Stimulated activated naive B cell treated with anti-CD40 and anti-IgM and Interleukin-4, amounts not matched to agents 10 μg/mL and 1 μg/mL and 100 μg/mL, for 72 hours (primary cell): ENCODE measurements around the gene TMTC1.
"Not testable (repeated sequence)": the region's sequence is repeated elsewhere in the genome, so short reads cannot be mapped to it uniquely, and the experiment has no call there.

Experiments used
- ATAC-seq, 2 donors: fragments of 150-1000 bp; cut with Tn5 transposase; replicated peaks; 2 replicates each; pipeline ENCODE4 v1.10.0; 2021; ENCODE audit warnings: moderate library complexity in 1 of 2
- DNase-seq: peaks from one replicate; pipeline ENCODE4 v3.0.0; 2021
- H3K27ac Mint-ChIP-seq: one replicate; pipeline ENCODE4 v1.8.0; 2022; ENCODE audit warnings: mild to moderate bottlenecking, mixed read lengths
- H3K27me3 Mint-ChIP-seq, 2 donors: one replicate each; pipeline ENCODE4 v1.8.0; 2022; ENCODE audit warnings: mixed read lengths in 2 of 2
- H3K36me3 Mint-ChIP-seq, 2 donors: one replicate each; pipeline ENCODE4 v1.8.0; 2022; ENCODE audit warnings: mixed read lengths in 2 of 2, mild to moderate bottlenecking in 1 of 2
- H3K4me1 Mint-ChIP-seq, 2 donors: one replicate each; pipeline ENCODE4 v1.8.0; 2022; ENCODE audit warnings: mixed read lengths in 2 of 2, mild to moderate bottlenecking in 1 of 2
- H3K4me3 Mint-ChIP-seq, 2 donors: one replicate each; pipeline ENCODE4 v1.8.0; 2022; ENCODE audit warnings: mild to moderate bottlenecking in 2 of 2, mixed read lengths in 2 of 2, moderate library complexity in 1 of 2
- H3K9me3 Mint-ChIP-seq, 2 donors: one replicate each; pipeline ENCODE4 v1.8.0; 2022; ENCODE audit warnings: mixed read lengths in 2 of 2, mild to moderate bottlenecking in 1 of 2

The TMTC1 gene

DNA sequence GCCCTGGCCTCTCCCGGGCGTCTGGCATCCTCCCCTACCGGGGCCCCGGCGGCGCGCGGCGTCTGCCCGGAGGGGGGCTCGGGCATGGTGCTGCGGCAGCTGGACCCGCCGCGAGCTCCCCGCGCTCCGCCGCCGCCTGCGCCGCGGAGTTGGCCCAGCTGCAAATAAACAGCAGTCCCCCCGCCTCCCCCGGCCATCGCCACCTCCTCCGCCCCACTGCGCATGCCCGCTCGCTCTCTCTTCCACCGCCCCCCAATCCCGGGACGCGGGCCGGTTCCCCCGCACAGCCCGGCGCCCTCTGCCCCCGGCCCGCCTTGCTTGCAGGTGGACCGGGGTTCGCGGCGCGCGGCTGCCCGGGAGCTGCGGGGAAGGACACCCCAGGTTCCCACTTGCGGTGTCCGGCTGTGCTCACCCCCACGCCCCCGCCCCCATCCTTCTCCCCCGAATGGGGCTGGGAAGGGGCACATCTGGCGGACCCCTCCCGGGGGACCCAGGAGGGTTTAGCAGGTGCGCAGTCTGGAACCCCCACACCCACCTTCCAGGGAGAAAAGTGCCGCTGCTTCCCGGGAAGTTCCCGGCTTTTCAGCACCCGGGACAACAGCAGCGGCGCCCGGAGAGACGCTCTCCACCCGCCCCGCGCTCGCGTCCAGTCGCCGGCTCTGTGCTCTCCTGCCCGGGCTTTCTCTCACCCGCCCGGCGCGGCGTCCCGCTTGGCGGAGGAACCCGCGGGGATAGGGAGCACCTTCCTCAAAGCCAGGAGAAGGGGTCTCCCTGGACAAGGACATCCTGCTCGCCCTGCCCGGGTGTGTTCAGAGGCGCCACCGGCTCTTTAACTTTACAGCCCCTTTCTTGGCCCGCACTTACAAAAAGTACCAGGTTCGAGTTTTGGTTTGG, at the start of gene TMTC1:
Gene TMTC1, minus strand, starts transcription at position 170 of the 894 bp plus-strand sequence. CDS start 191 bp downstream, outside the sequence.
- H3K27me3 Mint-ChIP-seq: peaks cover 19 to 47% of the 10 kb centered on the region in 2 donors
- peaks cover 3 to 4% of the 10 kb centered on the region in 2 donors for H3K9me3 Mint-ChIP-seq
- no peaks in the 10 kb centered on the region for H3K36me3 Mint-ChIP-seq
- peaks cover 0 to 3% of the 10 kb centered on the region in 2 donors for H3K4me1 Mint-ChIP-seq
- no peak for ATAC-seq
- peak within 1 kb of the TSS; percentile 50 to 69 for H3K4me3 Mint-ChIP-seq
- no peak for DNase-seq
- H3K27ac Mint-ChIP-seq: peak within 1 kb of the TSS; percentile 51

DNA sequence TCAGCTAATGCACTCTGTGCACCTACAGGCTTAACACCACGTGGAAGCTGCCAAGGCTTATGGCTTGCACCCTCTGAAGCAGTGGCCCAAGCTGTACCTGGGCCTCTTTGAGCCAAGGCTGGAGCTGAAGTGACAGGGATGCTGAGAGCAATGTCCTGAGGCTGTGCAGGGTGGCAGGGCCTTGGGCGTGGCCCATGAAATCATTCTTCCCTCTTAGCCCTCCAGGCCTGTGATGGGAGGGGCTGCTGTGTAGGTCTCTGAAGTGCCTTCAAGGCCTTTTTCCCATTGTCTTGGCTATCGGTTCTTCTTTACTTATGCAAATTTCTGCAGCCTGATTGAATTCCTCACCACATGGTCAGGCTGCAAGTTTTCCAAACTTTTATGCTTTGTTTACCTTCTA, 47.4 kb upstream of the TMTC1 start:
- ATAC-seq: no peak
- no peak for DNase-seq
- no peaks in the 10 kb centered on the region for H3K27me3 Mint-ChIP-seq
- H3K4me3 Mint-ChIP-seq: no peak overlapping the region
- no peaks in the 10 kb centered on the region for H3K36me3 Mint-ChIP-seq
- no peak overlapping the region for H3K27ac Mint-ChIP-seq
- no peaks in the 10 kb centered on the region for H3K4me1 Mint-ChIP-seq
- peaks cover 16 to 22% of the 10 kb centered on the region in 2 donors for H3K9me3 Mint-ChIP-seq

DNA sequence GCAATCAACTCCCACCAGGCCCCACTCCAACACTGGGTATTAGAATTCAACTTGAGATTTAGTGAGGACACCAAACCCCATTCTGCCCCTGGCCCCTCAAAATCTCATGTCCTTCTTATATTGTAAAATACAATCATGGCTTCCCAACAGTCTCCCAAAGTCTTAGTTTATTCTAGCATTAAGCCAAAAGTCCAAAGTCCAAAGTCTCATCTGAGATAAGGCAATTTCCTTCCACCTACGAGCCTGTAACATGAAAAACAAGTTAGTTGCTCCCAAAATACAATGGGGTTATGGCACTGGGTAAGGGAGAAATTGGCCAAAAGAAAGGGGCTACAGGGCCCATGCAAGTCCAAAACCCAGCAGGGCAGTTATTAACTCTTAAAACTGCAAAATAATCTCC, 46.6 kb upstream of the TMTC1 start:
- Mint-ChIP-seq H3K27ac (no peak overlapping the region), H3K9me3 (peaks cover 16 to 21% of the 10 kb centered on the region in 2 donors), H3K4me1 (no peaks in the 10 kb centered on the region), H3K4me3 (no peak overlapping the region), H3K36me3 (no peaks in the 10 kb centered on the region), H3K27me3 (no peaks in the 10 kb centered on the region)
- ATAC-seq: no peak
- DNase-seq: no peak

DNA sequence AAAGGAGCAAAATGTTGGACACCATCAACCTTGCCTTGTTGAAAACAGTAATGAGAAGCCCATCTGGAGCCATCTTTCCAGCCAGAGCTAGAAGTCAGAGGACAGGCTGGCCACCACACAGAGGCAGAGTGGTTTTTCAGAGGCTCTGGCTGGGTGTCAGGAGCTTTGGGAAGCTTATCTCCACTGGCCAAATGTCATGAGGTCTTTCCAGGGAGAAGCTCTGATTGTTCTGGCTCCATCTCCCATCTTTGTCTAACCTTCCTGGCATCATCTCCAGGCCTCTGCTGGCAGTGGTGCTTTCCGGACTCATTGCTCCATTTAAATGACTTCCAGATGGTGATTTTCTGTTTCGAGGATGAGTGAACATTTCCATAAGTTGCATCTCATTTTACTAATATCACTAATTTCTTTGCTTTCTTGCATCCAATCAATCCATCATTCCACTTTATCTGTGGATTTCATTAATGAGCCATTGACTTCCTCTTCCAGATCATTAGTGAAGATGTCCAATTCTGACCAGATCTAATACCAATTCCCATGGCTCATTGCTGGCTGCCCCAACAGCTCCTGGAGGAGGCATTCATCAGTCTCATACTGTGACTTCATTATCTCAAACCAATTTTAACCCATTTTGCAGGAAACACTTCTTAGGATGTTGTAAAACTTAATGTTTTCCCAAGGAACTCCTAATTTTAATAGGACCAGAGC, 35.3 kb upstream of the TMTC1 start:
- DNase-seq (no peak), ATAC-seq (no peak)
- Mint-ChIP-seq H3K4me1 (no peaks in the 10 kb centered on the region), H3K4me3 (no peak overlapping the region), H3K27me3 (no peaks in the 10 kb centered on the region), H3K27ac (no peak overlapping the region), H3K36me3 (no peaks in the 10 kb centered on the region), H3K9me3 (peaks cover 0 to 3% of the 10 kb centered on the region in 2 donors)

DNA sequence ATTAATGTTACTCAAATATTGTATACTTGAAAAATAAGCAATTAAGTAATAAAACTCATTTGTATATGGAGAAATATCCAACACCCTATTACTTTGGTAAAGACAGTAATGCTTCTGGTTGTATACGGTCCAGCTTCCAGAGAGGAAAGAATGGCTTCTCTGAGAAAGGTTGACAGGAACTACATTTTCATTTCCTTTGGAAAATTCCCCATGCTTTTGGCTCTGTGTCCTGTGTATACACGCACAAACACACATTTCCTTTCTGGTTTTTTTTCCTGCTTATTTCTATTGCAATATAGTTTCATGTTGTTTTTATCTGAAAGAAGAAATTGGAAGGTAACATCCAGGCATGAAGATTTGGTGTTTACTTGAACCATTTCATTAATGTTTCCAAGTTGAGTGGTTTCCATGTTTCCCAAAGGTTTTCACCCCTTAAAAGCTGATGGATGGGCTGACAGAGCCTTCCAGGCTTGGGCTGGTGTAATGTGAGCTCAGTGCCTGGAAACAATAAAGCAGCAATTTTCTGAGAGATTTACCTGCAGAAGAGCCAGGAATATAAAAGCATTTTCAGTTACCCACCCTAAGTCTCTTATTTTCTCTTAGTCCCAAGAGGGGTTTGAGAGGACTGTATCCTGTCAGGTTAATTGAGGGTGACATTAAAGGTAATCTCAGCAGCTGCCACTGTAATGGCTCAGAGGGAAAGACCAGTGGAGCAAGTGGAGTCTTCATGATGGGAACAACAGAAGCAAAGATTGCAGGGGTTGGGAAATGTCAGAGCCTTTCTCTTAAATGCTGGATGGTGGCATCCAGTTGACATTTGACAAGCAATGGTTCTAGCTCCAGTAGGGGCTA, 33.4 kb upstream of the TMTC1 start:
- Mint-ChIP-seq H3K36me3 (no peaks in the 10 kb centered on the region), H3K4me3 (no peak overlapping the region), H3K27me3 (no peaks in the 10 kb centered on the region), H3K4me1 (no peaks in the 10 kb centered on the region), H3K9me3 (peaks cover 0 to 3% of the 10 kb centered on the region in 2 donors), H3K27ac (no peak overlapping the region)
- no peak for DNase-seq
- ATAC-seq: no peak

DNA sequence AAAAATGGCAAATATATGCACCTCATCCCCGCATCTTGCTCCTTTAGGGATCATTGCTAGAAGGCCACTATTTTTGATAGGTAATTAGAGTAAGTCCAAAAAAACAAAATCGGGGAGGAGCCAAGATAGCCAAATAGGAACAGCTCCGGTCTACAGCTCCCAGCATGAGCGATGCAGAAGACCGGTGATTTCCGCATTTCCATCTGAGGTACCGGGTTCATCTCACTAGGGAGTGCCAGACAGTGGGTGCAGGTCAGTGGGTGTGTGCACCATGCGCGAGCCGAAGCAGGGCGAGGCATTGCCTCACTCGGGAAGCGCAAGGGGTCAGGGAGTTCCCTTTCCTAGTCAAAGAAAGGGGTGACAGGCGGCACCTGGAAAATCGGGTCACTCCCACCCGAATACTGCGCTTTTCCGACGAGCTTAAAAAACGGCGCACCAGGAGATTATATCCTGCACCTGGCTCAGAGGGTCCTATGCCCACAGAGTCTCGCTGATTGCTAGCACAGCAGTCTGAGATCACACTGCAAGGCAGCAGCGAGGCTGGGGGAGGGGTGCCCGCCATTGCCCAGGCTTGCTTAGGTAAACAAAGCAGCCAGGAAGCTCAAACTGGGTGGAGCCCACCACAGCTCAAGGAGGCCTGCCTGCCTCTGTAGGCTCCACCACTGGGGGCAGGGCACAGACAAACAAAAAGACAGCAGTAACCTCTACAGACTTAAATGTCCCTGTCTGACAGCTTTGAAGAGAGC, 26.0 kb upstream of the TMTC1 start:
- not testable (repeated sequence) for ATAC-seq, H3K4me3 Mint-ChIP-seq, H3K36me3 Mint-ChIP-seq, H3K4me1 Mint-ChIP-seq, H3K27me3 Mint-ChIP-seq, H3K27ac Mint-ChIP-seq, DNase-seq, H3K9me3 Mint-ChIP-seq

GRCh38 chr12:29807129-29807528, 23.4 kb upstream of the TMTC1 start:
- H3K4me1 Mint-ChIP-seq: no peaks in the 10 kb centered on the region
- peaks cover 3 to 7% of the 10 kb centered on the region in 2 donors for H3K9me3 Mint-ChIP-seq
- no peak overlapping the region for H3K4me3 Mint-ChIP-seq
- DNase-seq (no peak), ATAC-seq (no peak)
- no peak overlapping the region for H3K27ac Mint-ChIP-seq
- H3K27me3 Mint-ChIP-seq: no peaks in the 10 kb centered on the region
- H3K36me3 Mint-ChIP-seq: no peaks in the 10 kb centered on the region

DNA sequence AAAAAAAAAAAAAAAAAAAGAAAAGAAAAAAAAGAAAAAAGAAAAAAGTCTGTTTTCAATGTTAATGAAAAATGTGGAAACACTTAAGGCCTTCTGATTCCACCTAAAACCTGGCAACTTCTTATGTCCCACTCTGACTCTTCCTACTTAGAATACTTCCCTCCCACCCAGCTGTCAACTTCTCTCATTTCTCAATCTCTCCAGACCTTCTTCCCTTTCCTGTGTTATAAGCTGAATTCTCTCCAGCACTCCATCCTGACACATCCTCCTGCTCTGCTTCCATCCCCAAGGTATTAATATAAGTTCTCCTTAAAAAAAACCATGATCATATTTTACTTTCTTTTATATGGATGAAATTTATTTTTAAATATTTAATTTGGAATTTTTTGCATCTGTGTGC, 20.3 kb upstream of the TMTC1 start:
- Mint-ChIP-seq H3K27me3 (no peaks in the 10 kb centered on the region), H3K9me3 (peaks cover 4 to 6% of the 10 kb centered on the region in 2 donors), H3K4me1 (no peaks in the 10 kb centered on the region), H3K4me3 (no peak overlapping the region), H3K36me3 (no peaks in the 10 kb centered on the region), H3K27ac (no peak overlapping the region)
- DNase-seq (no peak), ATAC-seq (no peak)

- Mint-ChIP-seq H3K27ac (no peak overlapping the region), H3K27me3 (peaks cover 0 to 3% of the 10 kb centered on the region in 2 donors), H3K4me1 (no peaks in the 10 kb centered on the region), H3K4me3 (no peak overlapping the region), H3K36me3 (no peaks in the 10 kb centered on the region), H3K9me3 (peaks cover 4 to 6% of the 10 kb centered on the region in 2 donors)
- ATAC-seq (no peak), DNase-seq (no peak)
Observed at GRCh38 chr12:29799591-29799990, 15.8 kb upstream of the TMTC1 start.

- DNase-seq (no peak), ATAC-seq (no peak)
- no peaks in the 10 kb centered on the region for H3K36me3 Mint-ChIP-seq
- H3K4me1 Mint-ChIP-seq: no peaks in the 10 kb centered on the region
- H3K27ac Mint-ChIP-seq: no peak overlapping the region
- H3K9me3 Mint-ChIP-seq: peaks cover 0 to 4% of the 10 kb centered on the region in 2 donors
- H3K4me3 Mint-ChIP-seq: no peak overlapping the region
- H3K27me3 Mint-ChIP-seq: peaks cover 0 to 3% of the 10 kb centered on the region in 2 donors
Observed at GRCh38 chr12:29797565-29798355, 14.0 kb upstream of the TMTC1 start.

DNA sequence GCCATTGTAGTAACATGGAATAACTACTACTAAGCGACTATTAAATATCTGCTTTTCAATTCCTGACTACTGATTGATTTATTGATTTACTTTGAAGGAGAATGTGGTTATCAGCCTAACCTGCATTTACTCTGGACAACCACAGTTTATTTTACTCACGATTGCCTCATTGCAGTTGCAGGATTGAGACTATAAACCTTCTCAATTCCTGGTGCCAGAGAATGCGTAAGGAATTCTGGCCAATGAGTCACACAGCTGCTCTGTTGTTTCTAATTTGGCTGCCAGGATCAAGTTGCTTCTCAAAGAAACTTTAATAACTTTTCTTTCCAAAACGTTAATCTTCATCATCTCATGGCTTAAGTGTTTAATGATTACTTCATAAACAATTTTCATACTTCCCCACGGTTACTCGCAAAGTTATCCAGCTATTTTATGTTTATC, 13.1 kb upstream of the TMTC1 start:
- no peak for ATAC-seq
- H3K27ac Mint-ChIP-seq: no peak overlapping the region
- no peak overlapping the region for H3K4me3 Mint-ChIP-seq
- peaks cover 0 to 4% of the 10 kb centered on the region in 2 donors for H3K9me3 Mint-ChIP-seq
- H3K4me1 Mint-ChIP-seq: no peaks in the 10 kb centered on the region
- H3K36me3 Mint-ChIP-seq: no peaks in the 10 kb centered on the region
- no peak for DNase-seq
- H3K27me3 Mint-ChIP-seq: peaks cover 0 to 3% of the 10 kb centered on the region in 2 donors

GRCh38 chr12:29795715-29796114, 12.0 kb upstream of the TMTC1 start:
- Mint-ChIP-seq H3K9me3 (no peaks in the 10 kb centered on the region), H3K4me3 (no peak overlapping the region), H3K27ac (no peak overlapping the region), H3K36me3 (no peaks in the 10 kb centered on the region), H3K27me3 (peaks cover 0 to 3% of the 10 kb centered on the region in 2 donors), H3K4me1 (no peaks in the 10 kb centered on the region)
- DNase-seq (no peak), ATAC-seq (no peak)

DNA sequence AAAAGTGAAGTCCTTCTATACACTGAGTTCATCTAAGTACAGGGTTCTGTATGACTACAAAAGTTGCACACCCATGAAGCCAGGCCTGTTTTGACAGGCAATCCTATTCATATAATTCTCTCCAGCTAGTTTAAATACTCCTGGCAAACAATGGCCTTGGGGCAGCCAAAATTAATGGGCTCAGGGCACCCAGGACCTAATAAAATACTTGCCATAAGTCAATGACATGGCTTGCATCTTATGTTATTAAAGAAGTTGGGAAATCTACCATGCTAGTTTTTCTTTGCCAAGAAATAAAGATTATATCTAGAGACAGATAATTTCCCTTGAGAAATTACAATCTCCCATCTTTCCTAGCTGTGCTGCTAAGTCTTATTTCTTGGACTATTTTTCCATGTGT, 11.1 kb upstream of the TMTC1 start:
- H3K27me3 Mint-ChIP-seq: peaks cover 0 to 3% of the 10 kb centered on the region in 2 donors
- no peaks in the 10 kb centered on the region for H3K36me3 Mint-ChIP-seq
- no peaks in the 10 kb centered on the region for H3K4me1 Mint-ChIP-seq

More for the DNA sequence above, 11.1 kb upstream of the TMTC1 start:
- H3K4me3 Mint-ChIP-seq: no peak overlapping the region
- no peak for ATAC-seq
- H3K9me3 Mint-ChIP-seq: peaks cover 0 to 2% of the 10 kb centered on the region in 2 donors
- no peak overlapping the region for H3K27ac Mint-ChIP-seq
- no peak for DNase-seq
